Measurements from ENCODE around the gene EXOSC10. TPM values are rescaled to one million over a fixed set of nuclear protein-coding genes. Genes with fewer than 3 reads are reported as not detected.
"Not testable (repeated sequence)": the region's sequence is repeated elsewhere in the genome, so short reads cannot be mapped to it uniquely, and the experiment has no call there.

Gene EXOSC10
- total and polyA plus RNA-seq, 12 donors = 25.5 to 107 (median 41.1) TPM

DNA sequence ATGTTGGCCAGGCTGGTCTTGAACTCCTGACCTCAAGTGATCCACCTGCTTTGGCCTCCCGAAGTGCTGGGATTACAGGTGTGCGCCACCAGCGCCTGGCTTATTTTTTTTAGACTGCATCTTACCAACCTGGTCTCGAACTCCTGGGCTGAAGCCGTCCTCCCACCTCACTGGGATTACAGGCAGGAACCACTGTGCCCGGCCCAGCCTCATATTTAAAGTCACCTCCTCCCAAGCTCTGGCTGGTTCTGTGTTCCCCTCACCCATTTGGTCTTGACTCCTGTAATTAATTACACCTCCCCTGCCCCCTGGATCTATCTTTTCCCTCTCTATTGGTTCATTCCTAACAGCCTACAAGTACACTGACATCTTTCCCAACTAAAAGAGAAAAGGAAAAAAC is 1.7 kb upstream of the EXOSC10 start:
- 89 to 98% (median 93%) methylated on average over 6 of the region's 6 CpGs for WGBS, 4 donors

DNA sequence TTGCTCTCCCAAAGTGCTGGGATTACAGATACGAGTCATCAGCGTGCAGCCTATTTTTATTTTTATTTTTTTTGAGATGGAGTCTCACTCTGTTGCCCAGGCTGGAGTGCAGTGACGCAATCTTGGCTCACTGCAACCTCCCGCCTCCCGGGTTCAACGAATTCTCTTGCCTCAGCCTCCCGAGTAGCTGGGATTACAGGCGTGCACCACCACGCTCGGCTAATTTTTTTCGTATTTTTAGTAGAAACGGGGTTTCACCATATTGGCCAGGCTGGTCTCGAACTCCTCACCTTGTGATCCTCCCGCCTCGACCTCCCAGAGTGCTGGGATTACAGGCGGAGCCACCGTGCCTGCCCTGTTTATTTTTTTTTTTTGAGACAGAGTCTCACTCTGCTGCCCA is 1.1 kb upstream of the EXOSC10 start:
- H3K27ac ChIP-seq; H3K27me3 ChIP-seq; H3K9me3 ChIP-seq (replicated peaks in 1 of 3); intact Hi-C loops (cut with DNase I); H3K4me3 ChIP-seq: not testable (repeated sequence)
- WGBS, 4 donors = 93 to 95% (median 95%) methylated on average over 17 of the region's 17 CpGs
- H3K36me3 ChIP-seq (replicated peaks in 1 of 2) = peaks cover 0 to 25% of the 10 kb centered on the region in 2 donors
- H3K4me1 ChIP-seq (replicated peaks in 1 of 2) = peaks cover 0 to 10% of the 10 kb centered on the region in 2 donors
- DNase-seq = peak in 1 of 7 donors; percentile 50

More for the DNA sequence above, 1.7 kb upstream of the EXOSC10 start:
- no peak overlapping the region for H3K4me3 ChIP-seq
- H3K9me3 ChIP-seq (replicated peaks in 1 of 3) = no peaks in the 10 kb centered on the region
- intact Hi-C loops (cut with DNase I) = no loop called here
- no peak for TF ChIP-seq CTCF (IDR thresholded peaks at IDR 0.05)
- TF ChIP-seq POLR2A (IDR thresholded peaks at IDR 0.05) = no peak
- no peaks in the 10 kb centered on the region for H3K27me3 ChIP-seq
- peaks cover 0 to 10% of the 10 kb centered on the region in 2 donors for H3K4me1 ChIP-seq (replicated peaks in 1 of 2)
- peaks cover 0 to 24% of the 10 kb centered on the region in 2 donors for H3K36me3 ChIP-seq (replicated peaks in 1 of 2)
- H3K27ac ChIP-seq = no peak overlapping the region
- peak in 1 of 7 donors; percentile 37 for DNase-seq

- 57 to 63% (median 59%) methylated on average over 13 of the region's 13 CpGs for WGBS, 4 donors
- peak in 1 of 7 donors; percentile 51 for DNase-seq
- TF ChIP-seq POLR2A (IDR thresholded peaks at IDR 0.05) (no peak), CTCF (IDR thresholded peaks at IDR 0.05) (no peak)
Observed at GRCh38 chr1:11100149-11100493, 452 bp upstream of the EXOSC10 start.

GRCh38 chr1:11098931-11099309 is 749 bp downstream of the EXOSC10 start:
- peaks cover 0 to 10% of the 10 kb centered on the region in 2 donors for H3K4me1 ChIP-seq (replicated peaks in 1 of 2)
- TF ChIP-seq CTCF (IDR thresholded peaks at IDR 0.05) = no peak
- TF ChIP-seq POLR2A (IDR thresholded peaks at IDR 0.05) = no peak
- peak in 1 of 7 donors; percentile 9 for DNase-seq
- 13 to 19% (median 15%) methylated on average over 5 of the region's 5 CpGs for WGBS, 4 donors
- H3K27ac ChIP-seq = peak overlapping the region in 3 of 5 donors; percentile 73 to 90 (median 77)
- peaks cover 0 to 40% of the 10 kb centered on the region in 2 donors for H3K36me3 ChIP-seq (replicated peaks in 1 of 2)
- H3K9me3 ChIP-seq (replicated peaks in 1 of 3) = no peaks in the 10 kb centered on the region
- intact Hi-C loops (cut with DNase I) = loop anchor here in 1 of 2 donors (10.0 kb wide), 1 partner anchor 116 kb away; no protein-coding TSS in a partner anchor
- no peaks in the 10 kb centered on the region for H3K27me3 ChIP-seq
- H3K4me3 ChIP-seq = peak overlapping the region in 3 of 4 donors; percentile 91 to 99 (median 97)

More at GRCh38 chr1:11100149-11100493, 452 bp upstream of the EXOSC10 start:
- Histone ChIP-seq H3K4me3 (peak overlapping the region in 2 of 4 donors; percentile 91 to 97), H3K27ac (peak overlapping the region in 4 of 5 donors; percentile 73 to 90 (median 80)), H3K27me3 (no peaks in the 10 kb centered on the region), H3K4me1 (replicated peaks in 1 of 2) (peaks cover 0 to 10% of the 10 kb centered on the region in 2 donors), H3K36me3 (replicated peaks in 1 of 2) (peaks cover 0 to 28% of the 10 kb centered on the region in 2 donors), H3K9me3 (replicated peaks in 1 of 3) (no peaks in the 10 kb centered on the region)
- intact Hi-C loops (cut with DNase I) = no loop called here

DNA sequence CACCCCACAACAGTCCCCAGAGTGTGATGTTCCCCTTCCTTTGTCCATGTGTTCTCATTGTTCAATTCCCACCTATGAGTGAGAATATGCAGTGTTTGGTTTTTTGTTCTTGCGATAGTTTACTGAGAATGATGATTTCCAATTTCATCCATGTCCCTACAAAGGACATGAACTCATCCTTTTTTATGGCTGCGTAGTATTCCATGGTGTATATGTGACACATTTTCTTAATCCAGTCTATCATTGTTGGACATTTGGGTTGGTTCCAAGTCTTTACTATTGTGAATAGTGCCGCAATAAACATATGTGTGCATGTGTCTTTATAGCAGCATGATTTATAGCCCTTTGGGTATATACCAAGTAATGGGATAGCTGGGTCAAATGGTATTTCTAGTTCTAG is 15.9 kb downstream of the EXOSC10 start:
- H3K27me3 ChIP-seq; H3K4me3 ChIP-seq; H3K27ac ChIP-seq; DNase-seq; H3K9me3 ChIP-seq (replicated peaks in 1 of 3); H3K4me1 ChIP-seq (replicated peaks in 1 of 2); intact Hi-C loops (cut with DNase I): not testable (repeated sequence)
- H3K36me3 ChIP-seq (replicated peaks in 1 of 2) = peaks cover 0 to 66% of the 10 kb centered on the region in 2 donors
- WGBS, 4 donors = 85 to 100% (median 94%) methylated on average over 2 to 3 of the region's 3 CpGs

Data from adrenal gland (tissue), 12 donors.